Activated T-helper 2 cell treated with anti-CD3 and anti-CD28 coated beads, Interferon-gamma antibody, Interleukin-2, Interleukin-4, amounts not matched to agents 10 μg/mL and 5 μg/mL and 100 μg/mL, durations not matched to agents 14 hours and 24 hours and 36 hours (primary cell): ENCODE measurements around the gene KHDC1L. TPM values are rescaled to one million over a fixed set of nuclear protein-coding genes. Genes with fewer than 3 reads are reported as not detected.
"Not testable (repeated sequence)": the region's sequence is repeated elsewhere in the genome, so short reads cannot be mapped to it uniquely, and the experiment has no call there.

ENCODE experiments used
- DNase-seq: peaks from one replicate; pipeline ENCODE4 v3.0.0; 2021; ENCODE audit warnings: low spot score
- H3K27ac Mint-ChIP-seq: one replicate; pipeline ENCODE4 v1.8.0; 2021; ENCODE audit warnings: mixed read lengths
- H3K27me3 Mint-ChIP-seq: one replicate; pipeline ENCODE4 v1.8.0; 2021; ENCODE audit warnings: low read depth, mixed read lengths
- H3K36me3 Mint-ChIP-seq: one replicate; pipeline ENCODE4 v1.8.0; 2021; ENCODE audit warnings: low read depth, mixed read lengths
- H3K4me1 Mint-ChIP-seq: one replicate; pipeline ENCODE4 v1.8.0; 2021; ENCODE audit warnings: low read depth, mixed read lengths
- H3K4me3 Mint-ChIP-seq: one replicate; pipeline ENCODE4 v1.8.0; 2021; ENCODE audit warnings: low read depth, mild to moderate bottlenecking, moderate library complexity, mixed read lengths
- H3K9me3 Mint-ChIP-seq: one replicate; pipeline ENCODE4 v1.8.0; 2021; ENCODE audit warnings: mixed read lengths
- intact Hi-C: fragments of 100-400 bp; cut with micrococcal nuclease; formaldehyde crosslinking; loops from one replicate; pipeline ENCODE4 v1.15.1; 2023
- total RNA-seq: library from RNA; stranded (reverse); gene quantifications from 2 replicates; pipeline ENCODE4 v1.2.3, GENCODE V29; 2022

Gene KHDC1L
- total RNA-seq, 1 donor from 2014 or later, result not detected

DNA sequence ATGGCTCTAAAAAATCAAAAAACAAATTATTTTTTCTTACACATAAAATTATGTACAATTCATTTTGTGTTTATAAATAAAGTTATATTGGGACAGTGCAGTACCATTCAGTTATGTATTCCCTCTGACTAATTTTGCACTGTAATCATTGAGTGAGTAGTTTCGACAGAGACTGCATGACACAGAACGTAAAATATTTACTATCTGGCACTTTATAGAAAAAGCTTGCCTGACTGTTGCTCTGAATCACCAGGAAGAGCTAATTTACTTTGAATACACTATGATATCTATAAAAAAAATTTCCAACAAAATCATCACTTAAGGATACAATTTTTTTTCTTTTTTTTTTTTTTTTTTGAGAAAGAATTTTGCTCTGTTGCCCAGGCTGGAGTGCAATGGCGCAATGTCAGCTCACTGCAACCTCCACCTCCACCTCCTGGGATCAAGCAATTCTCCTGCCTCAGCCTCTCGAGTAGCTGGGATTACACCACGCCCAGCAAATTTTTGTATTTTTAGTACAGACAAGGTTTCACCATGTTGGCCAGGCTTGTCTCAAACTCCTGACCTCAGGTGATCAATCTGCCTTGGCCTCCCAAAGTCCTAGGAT, 11.0 kb upstream of the KHDC1L start:
- H3K27ac Mint-ChIP-seq, result no peak overlapping the region

DNA sequence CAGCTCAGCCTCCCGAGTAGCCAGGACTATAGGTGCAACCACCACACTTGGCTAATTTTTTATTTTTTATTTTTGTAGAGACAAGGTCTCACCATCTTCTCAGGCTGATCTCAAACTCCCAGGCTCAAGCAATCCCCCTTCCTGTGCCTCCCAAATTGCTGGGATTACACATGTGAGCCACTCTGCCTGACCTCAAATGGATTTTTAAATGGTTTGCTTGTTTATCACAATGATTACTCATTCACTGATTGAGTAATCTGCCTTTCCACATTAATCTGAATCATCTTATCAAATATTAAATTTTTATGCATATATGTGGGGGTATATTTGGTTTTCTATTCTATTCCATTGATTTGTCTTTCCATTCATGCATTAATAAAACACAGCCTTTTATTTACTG, 9.4 kb upstream of the KHDC1L start:
- Mint-ChIP-seq H3K9me3 (no peaks in the 10 kb centered on the region), H3K4me1 (no peaks in the 10 kb centered on the region), H3K36me3 (no peaks in the 10 kb centered on the region), H3K27me3 (no peaks in the 10 kb centered on the region), H3K4me3 (no peak overlapping the region), H3K27ac (no peak overlapping the region)
- intact Hi-C loops, result no loop called here
- no peak for DNase-seq

More for the DNA sequence above, 11.0 kb upstream of the KHDC1L start:
- no peak for DNase-seq
- no peaks in the 10 kb centered on the region for H3K36me3 Mint-ChIP-seq
- no peaks in the 10 kb centered on the region for H3K9me3 Mint-ChIP-seq
- no peak overlapping the region for H3K4me3 Mint-ChIP-seq
- H3K27me3 Mint-ChIP-seq, result no peaks in the 10 kb centered on the region
- intact Hi-C loops, result no loop called here
- no peaks in the 10 kb centered on the region for H3K4me1 Mint-ChIP-seq

DNA sequence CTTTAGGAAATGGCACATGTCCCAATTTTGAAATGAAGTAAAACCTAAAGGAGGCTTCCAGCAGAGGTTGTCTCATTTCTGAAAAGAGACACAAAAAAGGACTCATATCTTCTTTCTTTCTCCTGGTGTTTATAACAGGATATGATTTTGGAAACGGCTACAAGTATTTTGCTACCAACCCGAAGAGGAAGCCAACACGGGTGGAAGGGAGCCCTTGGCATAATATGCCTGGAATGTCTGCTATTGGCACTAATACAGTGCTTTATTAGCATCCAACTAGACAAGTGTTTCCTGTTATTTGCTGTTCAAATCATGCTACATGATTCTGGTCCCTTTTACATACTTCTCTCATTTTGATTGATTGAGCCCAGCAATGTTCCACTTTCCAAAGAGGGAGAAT, 8.7 kb upstream of the KHDC1L start:
- DNase-seq, H3K4me1 Mint-ChIP-seq, H3K36me3 Mint-ChIP-seq, H3K27me3 Mint-ChIP-seq, intact Hi-C loops, H3K27ac Mint-ChIP-seq, H3K4me3 Mint-ChIP-seq, H3K9me3 Mint-ChIP-seq: not testable (repeated sequence)

DNA sequence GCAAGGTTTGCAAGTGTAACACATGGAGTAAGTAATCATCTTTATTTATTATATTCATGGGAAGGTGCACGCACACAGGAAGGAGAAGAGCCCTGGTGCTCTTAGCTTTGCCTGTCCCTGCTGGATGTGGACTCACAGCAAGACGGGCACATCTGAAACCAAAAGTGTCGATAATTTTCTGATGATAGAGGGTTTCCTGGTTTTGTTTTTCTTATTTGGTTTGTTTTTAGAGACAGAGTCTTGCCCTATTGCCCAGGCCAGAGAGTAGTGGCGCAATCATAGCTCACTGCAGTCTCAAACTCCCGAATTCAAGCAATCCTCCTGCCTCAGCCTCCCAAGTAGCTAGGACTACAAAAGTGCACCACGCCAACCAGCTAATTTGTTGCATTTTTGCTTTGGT, 7.8 kb upstream of the KHDC1L start:
- H3K4me1 Mint-ChIP-seq, result no peaks in the 10 kb centered on the region
- H3K36me3 Mint-ChIP-seq, result no peaks in the 10 kb centered on the region
- H3K27me3 Mint-ChIP-seq, result no peaks in the 10 kb centered on the region
- intact Hi-C loops, result no loop called here
- H3K27ac Mint-ChIP-seq, result no peak overlapping the region
- no peaks in the 10 kb centered on the region for H3K9me3 Mint-ChIP-seq
- no peak for DNase-seq
- H3K4me3 Mint-ChIP-seq, result no peak overlapping the region

DNA sequence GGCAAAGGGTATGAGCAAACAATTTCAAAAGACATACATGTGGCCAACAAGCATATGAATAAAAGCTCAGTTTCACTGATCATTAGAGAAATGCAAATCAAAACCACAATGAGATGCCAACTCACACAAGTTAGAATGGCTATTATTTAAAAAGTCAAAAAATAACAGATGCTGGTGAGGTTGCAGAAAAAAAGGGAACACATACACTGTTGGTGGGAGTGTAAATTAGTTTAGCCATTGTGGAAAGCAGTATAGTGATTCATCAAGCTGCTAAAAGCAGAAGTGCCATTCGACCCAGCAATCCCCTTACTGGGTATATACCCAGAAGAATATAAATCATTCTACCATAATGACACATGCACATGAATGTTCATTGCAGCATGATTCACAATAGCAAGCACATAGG, 6.7 kb upstream of the KHDC1L start:
- Mint-ChIP-seq H3K27ac (no peak overlapping the region), H3K4me3 (no peak overlapping the region), H3K4me1 (no peaks in the 10 kb centered on the region), H3K27me3 (no peaks in the 10 kb centered on the region), H3K9me3 (no peaks in the 10 kb centered on the region), H3K36me3 (no peaks in the 10 kb centered on the region)
- intact Hi-C loops, result no loop called here
- DNase-seq, result no peak

DNA sequence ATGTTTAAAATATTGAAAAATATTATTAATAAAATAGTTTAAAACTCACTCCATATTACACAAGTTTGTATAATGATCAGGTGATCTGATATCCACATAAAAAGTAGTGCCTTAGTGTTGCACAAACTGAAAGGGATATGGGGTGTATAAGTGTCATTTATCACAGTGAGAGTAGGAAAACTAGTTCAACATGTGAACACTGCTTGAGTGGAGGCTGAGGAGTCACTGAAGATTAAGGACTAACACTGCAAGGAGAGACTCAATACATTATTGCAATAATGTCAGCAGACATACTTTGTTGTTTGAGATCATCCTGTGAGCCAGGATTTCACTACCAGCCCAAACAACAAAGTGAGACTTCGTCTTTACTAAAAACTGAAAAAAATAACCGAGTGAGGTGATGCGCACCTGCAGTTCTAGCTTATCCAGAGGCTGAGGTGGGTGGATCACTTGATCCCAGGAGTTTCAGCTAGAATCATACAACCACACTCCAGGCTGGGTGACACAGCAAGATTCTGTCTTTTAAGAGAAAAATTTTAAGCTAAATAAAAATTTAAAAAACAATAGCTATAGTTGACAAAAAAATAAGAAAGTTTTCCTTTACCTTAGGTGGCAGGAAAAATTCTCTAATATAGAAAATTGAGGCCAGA, 2.4 kb upstream of the KHDC1L start:
- no peaks in the 10 kb centered on the region for H3K9me3 Mint-ChIP-seq
- peaks cover 3% of the 10 kb centered on the region for H3K4me1 Mint-ChIP-seq
- intact Hi-C loops, result no loop called here
- DNase-seq, result no peak
- no peaks in the 10 kb centered on the region for H3K27me3 Mint-ChIP-seq
- H3K27ac Mint-ChIP-seq, result no peak overlapping the region
- H3K4me3 Mint-ChIP-seq, result no peak overlapping the region
- H3K36me3 Mint-ChIP-seq, result no peaks in the 10 kb centered on the region

DNA sequence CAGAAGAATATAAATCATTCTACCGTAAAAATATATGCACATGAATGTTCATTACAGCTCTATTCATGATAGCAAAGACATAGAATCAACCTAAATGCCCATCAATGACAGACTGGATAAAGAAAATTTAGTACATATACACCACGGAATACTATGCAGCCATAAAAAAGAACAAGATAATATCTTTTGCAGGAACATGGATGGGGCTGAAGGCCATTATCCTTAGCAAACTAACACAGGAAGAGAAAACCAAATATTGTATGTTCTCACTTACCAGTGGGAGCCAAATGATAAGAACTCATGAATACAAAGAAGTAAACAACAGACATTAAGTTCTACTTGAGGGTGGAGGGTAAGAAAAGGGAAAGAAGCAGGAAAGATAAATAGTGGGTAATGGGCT, 8.4 kb downstream of the KHDC1L start:
- no peak overlapping the region for H3K27ac Mint-ChIP-seq
- no peak for DNase-seq
- intact Hi-C loops, result no loop called here
- no peaks in the 10 kb centered on the region for H3K4me1 Mint-ChIP-seq
- H3K27me3 Mint-ChIP-seq, result peaks cover 3% of the 10 kb centered on the region
- no peak overlapping the region for H3K4me3 Mint-ChIP-seq
- H3K36me3 Mint-ChIP-seq, result no peaks in the 10 kb centered on the region
- no peaks in the 10 kb centered on the region for H3K9me3 Mint-ChIP-seq

DNA sequence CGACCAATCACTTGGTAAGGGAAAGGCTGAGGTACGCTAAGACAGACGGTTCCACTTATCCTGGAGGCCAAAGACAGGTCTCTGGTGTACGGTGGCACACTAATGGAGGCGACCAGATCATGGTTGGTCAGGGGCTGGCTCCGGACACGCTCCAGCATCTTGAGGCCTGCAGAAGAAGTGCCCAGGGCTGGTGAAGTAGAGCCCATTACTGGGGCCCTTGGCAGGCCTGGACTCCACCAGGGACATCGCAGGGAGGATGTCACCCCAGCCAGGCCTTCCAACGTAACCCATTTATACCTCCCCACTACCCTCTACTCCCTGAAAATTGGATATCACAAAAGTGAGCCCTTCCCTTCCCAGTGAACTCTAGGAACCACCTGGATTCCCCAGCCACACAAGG, 16.2 kb downstream of the KHDC1L start:
- DNase-seq, result no peak
- no peak overlapping the region for H3K4me3 Mint-ChIP-seq
- intact Hi-C loops, result no loop called here
- no peaks in the 10 kb centered on the region for H3K36me3 Mint-ChIP-seq
- no peaks in the 10 kb centered on the region for H3K4me1 Mint-ChIP-seq
- H3K27ac Mint-ChIP-seq, result no peak overlapping the region
- no peaks in the 10 kb centered on the region for H3K9me3 Mint-ChIP-seq
- H3K27me3 Mint-ChIP-seq, result peaks cover 5% of the 10 kb centered on the region

DNA sequence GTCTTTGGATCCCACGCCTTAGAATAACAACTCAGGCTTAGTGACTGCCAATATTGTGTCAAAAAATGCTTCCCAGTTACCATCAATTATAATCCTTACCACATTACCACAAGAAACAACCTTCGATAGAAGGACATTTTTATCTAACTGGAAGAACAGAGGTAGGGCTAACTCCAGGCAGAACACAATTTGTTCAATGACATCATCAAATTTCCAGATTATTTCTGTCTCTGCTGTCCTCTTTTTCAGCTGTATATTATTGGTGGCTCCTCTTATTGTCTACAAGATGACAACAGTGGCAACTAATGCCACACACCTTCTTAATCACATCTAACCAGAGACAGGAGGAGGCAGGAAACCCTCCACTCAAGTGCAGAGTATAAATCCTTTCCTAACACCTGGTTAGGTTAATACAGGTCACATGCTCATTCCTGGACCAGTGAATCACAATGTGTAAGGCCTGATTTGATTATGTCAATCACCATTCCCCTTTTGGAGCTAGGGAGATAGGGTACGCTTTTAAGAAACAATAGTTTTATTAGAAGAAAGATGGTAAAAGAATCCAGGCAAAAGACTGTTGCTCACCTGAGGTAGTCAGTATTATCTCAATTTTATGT, 18.0 kb downstream of the KHDC1L start:
- no peak overlapping the region for H3K4me3 Mint-ChIP-seq
- H3K4me1 Mint-ChIP-seq, result no peaks in the 10 kb centered on the region
- no peak for DNase-seq
- H3K27ac Mint-ChIP-seq, result no peak overlapping the region
- H3K27me3 Mint-ChIP-seq, result peaks cover 5% of the 10 kb centered on the region
- intact Hi-C loops, result no loop called here
- no peaks in the 10 kb centered on the region for H3K9me3 Mint-ChIP-seq
- no peaks in the 10 kb centered on the region for H3K36me3 Mint-ChIP-seq

DNA sequence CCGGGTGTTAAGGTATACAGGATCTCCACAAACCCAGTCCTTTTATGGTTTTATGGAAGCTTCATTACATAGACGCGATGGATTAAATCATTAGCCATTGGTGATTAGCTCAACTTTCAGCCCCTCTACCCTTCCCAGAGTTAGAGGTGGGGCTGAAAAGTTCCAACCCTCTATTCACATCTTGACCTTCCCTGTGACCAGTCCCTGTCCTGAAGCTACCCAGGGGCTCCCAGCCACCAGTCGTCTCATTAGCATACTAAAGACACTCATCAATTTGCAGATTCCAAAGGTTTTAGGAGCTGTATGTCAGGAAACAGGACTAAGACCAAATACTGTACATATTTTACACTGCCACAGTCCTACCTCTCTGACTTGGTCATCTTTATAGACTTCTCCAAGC, 21.0 kb downstream of the KHDC1L start:
- H3K36me3 Mint-ChIP-seq, result no peaks in the 10 kb centered on the region
- H3K9me3 Mint-ChIP-seq, result no peaks in the 10 kb centered on the region
- no peak overlapping the region for H3K27ac Mint-ChIP-seq
- intact Hi-C loops, result no loop called here
- H3K4me1 Mint-ChIP-seq, result peaks cover 2% of the 10 kb centered on the region
- H3K27me3 Mint-ChIP-seq, result peaks cover 5% of the 10 kb centered on the region
- no peak overlapping the region for H3K4me3 Mint-ChIP-seq
- no peak for DNase-seq

DNA sequence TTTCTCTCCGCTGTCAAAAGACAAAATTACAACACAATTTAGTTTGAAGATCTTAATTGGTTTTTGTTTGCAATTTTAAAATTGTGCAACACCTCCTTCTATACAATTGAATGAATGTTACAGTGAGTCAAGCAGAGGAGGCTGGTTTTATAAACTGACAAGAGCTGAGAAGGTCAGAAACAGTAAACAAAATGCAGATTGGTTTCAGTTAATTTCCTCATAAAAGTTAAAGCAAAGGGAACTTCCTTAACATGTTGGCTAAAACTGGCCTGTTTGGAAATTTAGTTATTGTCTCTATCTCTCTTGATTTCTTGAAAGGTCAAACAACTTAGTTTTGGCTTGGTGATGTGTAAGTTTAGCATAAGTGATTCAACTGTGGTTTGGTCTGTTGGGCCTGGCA, 22.2 kb downstream of the KHDC1L start:
- Mint-ChIP-seq H3K4me3 (no peak overlapping the region), H3K27me3 (peaks cover 5% of the 10 kb centered on the region)
- intact Hi-C loops, result no loop called here

DNA sequence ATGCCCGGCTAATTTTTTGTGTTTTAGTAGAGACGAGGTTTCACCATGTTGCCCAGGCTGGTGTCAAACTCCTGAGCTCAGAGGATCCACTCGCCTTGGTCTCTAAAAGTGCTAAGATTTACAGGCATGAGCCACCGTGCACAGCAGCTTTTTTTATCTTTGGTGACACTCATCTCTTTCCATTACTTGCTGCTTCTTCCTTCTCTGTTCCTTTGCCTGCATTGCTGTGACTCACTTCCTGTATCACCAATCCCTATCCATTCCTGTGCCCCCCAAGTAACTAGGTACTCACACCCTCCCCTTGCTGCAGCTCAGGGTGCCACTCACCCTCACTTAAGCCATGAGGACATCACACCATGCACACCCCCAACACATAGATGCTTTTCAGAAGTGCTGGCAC, 24.6 kb downstream of the KHDC1L start:
- Mint-ChIP-seq H3K36me3 (no peaks in the 10 kb centered on the region), H3K4me3 (no peak overlapping the region), H3K27ac (no peak overlapping the region), H3K9me3 (no peaks in the 10 kb centered on the region), H3K27me3 (no peaks in the 10 kb centered on the region), H3K4me1 (peaks cover 2% of the 10 kb centered on the region)
- intact Hi-C loops, result no loop called here
- DNase-seq, result no peak

More for the DNA sequence above, 22.2 kb downstream of the KHDC1L start:
- no peak for DNase-seq
- Mint-ChIP-seq H3K36me3 (no peaks in the 10 kb centered on the region), H3K27ac (no peak overlapping the region), H3K9me3 (no peaks in the 10 kb centered on the region), H3K4me1 (peaks cover 2% of the 10 kb centered on the region)

DNA sequence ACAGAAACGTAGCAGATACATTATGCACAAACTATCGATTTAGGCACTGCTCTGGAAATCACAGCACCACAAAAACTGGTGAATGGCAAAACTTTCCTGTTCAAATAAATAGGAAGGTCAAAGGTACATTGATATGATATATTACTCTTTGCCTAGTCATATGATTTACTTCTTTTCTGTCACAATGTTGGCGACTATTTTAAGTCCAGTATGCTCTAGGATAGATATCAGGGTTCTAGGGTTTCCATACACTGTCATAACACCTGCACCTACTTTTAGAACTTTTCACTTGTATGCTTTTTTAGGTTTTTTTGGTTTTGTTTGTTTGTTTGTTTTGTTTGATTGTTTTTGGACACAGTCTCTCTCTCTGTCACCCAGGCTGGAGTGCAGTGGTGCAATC, 25.0 kb downstream of the KHDC1L start:
- no peak overlapping the region for H3K4me3 Mint-ChIP-seq

More for the DNA sequence above, 25.0 kb downstream of the KHDC1L start:
- Mint-ChIP-seq H3K27me3 (no peaks in the 10 kb centered on the region), H3K4me1 (peaks cover 2% of the 10 kb centered on the region), H3K9me3 (no peaks in the 10 kb centered on the region), H3K27ac (no peak overlapping the region), H3K36me3 (no peaks in the 10 kb centered on the region)
- intact Hi-C loops, result no loop called here
- DNase-seq, result no peak
